Ammon's horn (tissue), 1 donor: ENCODE results near the gene DHFR.

Source experiments
- DNase-seq: peaks from one replicate; pipeline ENCODE4 v3.0.0-alpha.2; 2016; ENCODE audit warnings: low spot score

Gene DHFR

DNA sequence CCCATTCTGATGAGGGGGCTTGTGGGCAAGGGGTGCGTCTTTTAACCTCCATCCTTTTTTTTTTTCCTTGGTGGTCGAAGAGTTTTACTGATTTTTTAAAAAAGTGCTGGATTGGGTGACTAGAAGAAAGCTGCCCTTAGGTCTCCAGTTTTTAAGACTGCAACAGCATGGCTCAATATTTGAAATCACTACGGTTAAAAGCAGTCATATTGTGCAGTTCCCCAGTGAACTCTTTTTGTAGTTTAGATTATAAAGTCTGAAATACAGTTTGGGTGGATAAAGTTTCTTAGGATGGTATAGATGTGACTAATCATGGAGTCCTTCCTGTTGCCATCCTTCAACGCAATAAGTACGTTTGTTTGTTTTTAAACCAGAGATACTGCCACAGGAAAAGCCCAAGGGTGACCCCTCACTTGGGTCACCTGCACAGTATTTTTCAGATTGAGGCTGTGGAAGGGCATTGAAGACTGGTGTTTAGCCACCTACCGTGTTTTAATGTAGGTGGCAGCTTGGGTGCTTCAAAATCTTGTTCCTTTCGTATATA lies 520 bp upstream of the DHFR start:
- no peak for DNase-seq

GRCh38 chr5:80654054-80654390 lies 761 bp downstream of the DHFR start:
- no peak for DNase-seq

DNA sequence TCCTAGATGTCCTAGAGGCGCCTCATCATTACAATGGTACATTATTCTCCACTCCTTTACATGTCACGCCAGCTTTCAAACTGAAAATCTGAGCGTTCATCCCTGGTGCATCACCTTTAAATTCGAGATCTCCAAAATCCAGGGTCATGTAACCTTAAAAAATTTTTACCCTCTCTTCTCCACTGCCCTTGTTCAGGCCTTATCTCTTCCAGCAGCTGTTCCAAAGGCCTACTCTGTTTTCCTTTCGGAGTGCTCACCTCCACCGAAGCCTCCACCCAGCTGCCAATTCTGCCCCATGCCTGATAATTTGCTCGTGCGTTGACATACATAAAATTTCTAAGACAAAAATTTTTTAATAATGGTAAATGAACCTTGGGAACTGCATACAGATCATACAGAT lies 1.3 kb downstream of the DHFR start:
- no peak for DNase-seq

- DNase-seq: no peak
These were observed 7.9 kb downstream of the DHFR start for GRCh38 chr5:80646926-80647325.

DNA sequence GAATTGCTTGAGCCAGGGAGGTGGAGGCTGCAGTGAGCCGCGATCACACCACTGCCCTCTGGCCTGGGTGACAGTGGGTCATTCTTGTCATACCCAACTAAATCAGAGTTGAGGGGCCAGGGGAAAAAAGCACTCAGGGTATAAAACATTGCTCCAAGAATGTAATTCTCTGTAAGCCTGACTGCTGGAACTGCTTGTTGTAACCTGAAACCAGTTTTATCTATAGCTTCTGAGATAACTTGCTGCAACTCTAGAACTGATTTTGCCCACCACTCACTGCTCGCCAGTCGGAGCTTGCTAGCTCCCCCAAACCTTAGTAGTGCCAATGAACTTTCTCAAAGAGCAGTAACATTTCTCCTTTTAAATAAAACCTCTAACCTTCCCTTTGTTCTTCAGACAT lies 9.9 kb downstream of the DHFR start:
- no peak for DNase-seq

GRCh38 chr5:80641353-80641752 lies 13.4 kb downstream of the DHFR start:
- DNase-seq: no peak

- no peak for DNase-seq
These were observed 20.6 kb downstream of the DHFR start for GRCh38 chr5:80634193-80634592.

DNA sequence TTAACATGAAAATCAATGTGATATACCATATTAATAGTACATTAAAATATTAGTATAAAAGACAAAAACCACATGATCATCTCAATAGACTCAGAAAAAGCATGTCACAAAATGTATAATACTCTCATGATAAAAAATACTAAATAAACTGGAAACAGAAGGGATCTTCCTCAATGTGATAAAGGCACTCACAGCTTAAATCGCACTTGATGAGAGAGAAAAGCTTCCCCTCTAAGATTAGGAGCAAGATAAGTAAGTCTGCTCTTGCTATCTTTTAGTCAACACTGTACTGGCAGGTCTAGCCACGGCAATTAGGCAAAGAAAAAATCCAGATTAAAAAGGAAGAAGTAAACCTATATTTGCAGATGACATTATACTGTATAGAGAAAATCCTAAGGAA lies 22.1 kb downstream of the DHFR start:
- no peak for DNase-seq

GRCh38 chr5:80631278-80632259 lies 23.2 kb downstream of the DHFR start:
- DNase-seq: no peak

DNA sequence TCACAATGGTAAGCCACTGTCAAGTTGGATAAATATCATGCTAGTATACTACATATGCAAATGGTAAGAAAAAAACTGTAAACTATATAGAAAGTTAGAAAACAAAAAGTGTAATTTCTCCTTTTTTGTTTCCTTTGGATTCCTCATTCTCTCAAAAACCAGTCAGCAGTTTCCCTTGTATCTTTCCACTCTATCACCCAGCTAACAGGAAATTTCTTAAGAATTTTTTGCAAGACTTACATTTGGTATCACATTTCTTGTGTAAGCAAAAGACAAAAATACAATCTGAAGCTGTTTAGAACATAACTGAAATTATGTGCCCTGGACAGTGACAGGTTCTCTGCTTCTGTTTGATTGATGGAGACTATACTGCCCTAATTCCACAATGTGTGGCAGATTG lies 25.5 kb downstream of the DHFR start:
- DNase-seq: no peak

DNA sequence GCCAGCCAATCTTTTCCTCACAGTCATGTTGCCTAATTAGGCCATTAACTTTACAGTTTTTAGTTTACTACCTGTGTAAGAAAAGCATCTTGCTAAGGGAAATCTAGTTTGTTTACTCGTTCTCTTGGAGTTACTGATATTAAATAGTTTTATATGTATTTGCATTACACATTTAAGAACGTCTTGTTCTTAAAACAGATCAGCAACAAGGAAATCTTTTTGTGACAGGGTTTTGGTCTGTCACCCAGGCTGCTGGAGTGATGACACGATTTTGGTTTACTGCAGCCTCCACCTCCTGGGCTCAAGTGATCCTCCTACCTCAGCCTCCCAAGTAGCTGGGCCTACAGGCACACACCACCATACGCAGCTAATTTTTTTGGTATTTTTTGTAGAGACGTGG lies 29.6 kb downstream of the DHFR start:
- DNase-seq: no peak

GRCh38 chr5:80623999-80624398 lies 30.8 kb downstream of the DHFR start:
- DNase-seq: no peak

DNA sequence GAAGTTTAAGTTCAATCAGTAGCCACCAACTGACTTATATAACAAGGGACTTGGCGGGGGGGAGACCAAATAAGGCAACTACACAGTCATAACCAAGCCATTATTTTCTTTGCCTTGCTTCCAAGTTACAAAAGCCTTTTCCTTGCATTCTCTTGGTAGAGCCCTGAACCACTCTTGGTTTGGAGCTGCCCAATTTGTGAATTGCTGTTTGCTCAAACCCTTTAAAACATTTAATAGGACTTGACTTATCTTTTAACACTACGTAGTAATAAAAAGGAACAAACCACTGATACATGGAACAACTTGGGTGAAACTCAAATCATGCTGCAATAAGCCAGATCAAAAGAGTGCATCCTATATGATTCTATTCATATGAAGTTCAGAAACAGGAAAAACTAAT lies 32.0 kb downstream of the DHFR start:
- DNase-seq: no peak

- DNase-seq: no peak
These were observed 34.6 kb downstream of the DHFR start for GRCh38 chr5:80620211-80620610.

- no peak for DNase-seq
These were observed 35.7 kb downstream of the DHFR start for GRCh38 chr5:80619086-80619485.

DNA sequence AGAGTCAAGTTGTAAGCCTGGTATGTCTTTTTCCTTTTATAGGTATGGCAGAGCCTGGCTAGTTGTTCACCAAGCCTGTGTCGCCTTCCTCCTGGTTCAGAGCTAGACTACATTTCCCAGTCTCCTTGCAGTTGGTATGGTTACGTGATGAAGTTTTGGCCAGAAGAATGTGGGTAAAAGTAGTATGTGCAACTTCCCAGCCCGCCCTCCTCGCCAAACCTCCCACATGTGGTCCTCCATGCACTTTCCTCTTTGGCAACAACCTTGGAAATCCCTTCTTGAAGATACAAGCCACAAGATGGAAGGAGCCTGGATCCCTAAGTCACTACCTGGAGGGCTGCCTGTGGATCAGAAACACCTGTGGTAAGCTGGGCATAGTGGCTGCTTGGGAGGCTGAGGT lies 36.3 kb downstream of the DHFR start:
- no peak for DNase-seq

GRCh38 chr5:80615266-80615914 lies 39.4 kb downstream of the DHFR start:
- DNase-seq: peak; percentile 10

GRCh38 chr5:80609692-80610091 lies 45.1 kb downstream of the DHFR start:
- DNase-seq: no peak

GRCh38 chr5:80608731-80609130 lies 46.1 kb downstream of the DHFR start:
- no peak for DNase-seq

- no peak for DNase-seq
These were observed 47.0 kb downstream of the DHFR start for GRCh38 chr5:80607832-80608231.

DNA sequence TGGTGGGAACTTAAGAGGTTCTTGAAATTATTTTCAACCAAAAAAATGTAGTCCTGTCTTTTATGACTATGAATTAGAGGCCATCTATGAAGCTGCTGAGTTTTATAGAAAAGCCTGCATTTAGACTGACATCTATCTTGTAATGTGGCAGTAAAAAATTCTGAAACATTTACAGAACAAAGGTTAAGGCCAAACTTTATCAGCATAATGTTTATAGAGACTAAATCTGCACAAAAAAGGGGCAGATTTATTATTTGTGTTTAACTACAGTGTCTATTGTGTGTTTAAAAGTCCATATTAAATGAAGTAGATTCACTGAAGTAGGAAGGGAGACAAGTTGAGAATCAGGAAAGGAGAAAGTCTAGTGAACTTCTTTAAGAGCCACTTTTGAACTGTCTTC lies 47.4 kb downstream of the DHFR start:
- DNase-seq: no peak

- DNase-seq: no peak
These were observed 53.7 kb downstream of the DHFR start for GRCh38 chr5:80600943-80601693.

- DNase-seq: no peak
These were observed 57.3 kb downstream of the DHFR start for GRCh38 chr5:80597500-80597899.
